ENCODE data around the gene FCN3.
A peak's percentile ranks its signal among the peaks of the same experiment; 100 is the strongest.

The FCN3 gene

GRCh38 chr1:27345272-27345671 lies 29.4 kb downstream of the FCN3 start:
- no peak for DNase-seq (ENCODE audit: extremely low read depth in 1 of 2, low read depth in 1 of 2)

- no peak for DNase-seq (ENCODE audit: extremely low read depth in 1 of 2, low read depth in 1 of 2)
Measured at GRCh38 chr1:27343639-27344025, 31.0 kb downstream of the FCN3 start.

GRCh38 chr1:27342778-27343638 lies 31.6 kb downstream of the FCN3 start:
- peak; percentile 44 to 58 for DNase-seq (ENCODE audit: extremely low read depth in 1 of 2, low read depth in 1 of 2)

- DNase-seq (ENCODE audit: extremely low read depth in 1 of 2, low read depth in 1 of 2), result no peak
Measured at GRCh38 chr1:27342391-27342777, 32.2 kb downstream of the FCN3 start.

GRCh38 chr1:27341525-27342252 lies 32.9 kb downstream of the FCN3 start, which contains the start of gene SYTL1:
Gene SYTL1 (plus strand): TSS chr1:27342022. CDS start chr1:27345335, 3,313 bp downstream.
- DNase-seq (ENCODE audit: extremely low read depth in 1 of 2, low read depth in 1 of 2), result peak; percentile 21 to 49

GRCh38 chr1:27339213-27339612 lies 35.4 kb downstream of the FCN3 start:
- DNase-seq (ENCODE audit: extremely low read depth in 1 of 2, low read depth in 1 of 2), result no peak

- DNase-seq (ENCODE audit: extremely low read depth in 1 of 2, low read depth in 1 of 2), result no peak
Measured at GRCh38 chr1:27338751-27339150, 35.9 kb downstream of the FCN3 start.

- no peak for DNase-seq (ENCODE audit: extremely low read depth in 1 of 2, low read depth in 1 of 2)
Measured at GRCh38 chr1:27336756-27337155, 37.9 kb downstream of the FCN3 start.

GRCh38 chr1:27335506-27336422 lies 38.9 kb downstream of the FCN3 start:
- DNase-seq (ENCODE audit: extremely low read depth in 1 of 2, low read depth in 1 of 2), result no peak

- no peak for DNase-seq (ENCODE audit: extremely low read depth in 1 of 2, low read depth in 1 of 2)
Measured at GRCh38 chr1:27333717-27334279, 40.8 kb downstream of the FCN3 start.

- peak in 1 of 2 donors; percentile 53 for DNase-seq (ENCODE audit: extremely low read depth in 1 of 2, low read depth in 1 of 2)
Measured at GRCh38 chr1:27332536-27333281, 41.9 kb downstream of the FCN3 start.

GRCh38 chr1:27331922-27332321 lies 42.7 kb downstream of the FCN3 start:
- no peak for DNase-seq (ENCODE audit: extremely low read depth in 1 of 2, low read depth in 1 of 2)

GRCh38 chr1:27331426-27331825 lies 43.2 kb downstream of the FCN3 start:
- no peak for DNase-seq (ENCODE audit: extremely low read depth in 1 of 2, low read depth in 1 of 2)

GRCh38 chr1:27330786-27331185 lies 43.8 kb downstream of the FCN3 start:
- DNase-seq (ENCODE audit: extremely low read depth in 1 of 2, low read depth in 1 of 2), result no peak

- DNase-seq (ENCODE audit: extremely low read depth in 1 of 2, low read depth in 1 of 2), result no peak
Measured at GRCh38 chr1:27327964-27328363, 46.7 kb downstream of the FCN3 start.

GRCh38 chr1:27325286-27325685 lies 49.3 kb downstream of the FCN3 start:
- no peak for DNase-seq (ENCODE audit: extremely low read depth in 1 of 2, low read depth in 1 of 2)

GRCh38 chr1:27322569-27323240 lies 51.9 kb downstream of the FCN3 start:
- DNase-seq (ENCODE audit: extremely low read depth in 1 of 2, low read depth in 1 of 2), result no peak

GRCh38 chr1:27321813-27322568 lies 52.6 kb downstream of the FCN3 start, which contains the start of gene TMEM222:
Gene TMEM222 (plus strand): TSS chr1:27322163. CDS start chr1:27322198, 35 bp downstream.
- DNase-seq (ENCODE audit: extremely low read depth in 1 of 2, low read depth in 1 of 2), result peak; percentile 88 to 94

Measured in activated CD8-positive, alpha-beta memory T cell treated with anti-CD3 and anti-CD28 coated beads for 1 hour (primary cell).